HG03066 (cell line): Measurements from ENCODE around the gene TTC38.

Experiments used
- ATAC-seq: cut with Tn5 transposase; IDR thresholded peaks from one replicate; pipeline ENCODE4 v1.9.1; 2021; ENCODE audit warnings: low read depth; ENCODE audit not compliant: unreplicated experiment

Gene TTC38

DNA sequence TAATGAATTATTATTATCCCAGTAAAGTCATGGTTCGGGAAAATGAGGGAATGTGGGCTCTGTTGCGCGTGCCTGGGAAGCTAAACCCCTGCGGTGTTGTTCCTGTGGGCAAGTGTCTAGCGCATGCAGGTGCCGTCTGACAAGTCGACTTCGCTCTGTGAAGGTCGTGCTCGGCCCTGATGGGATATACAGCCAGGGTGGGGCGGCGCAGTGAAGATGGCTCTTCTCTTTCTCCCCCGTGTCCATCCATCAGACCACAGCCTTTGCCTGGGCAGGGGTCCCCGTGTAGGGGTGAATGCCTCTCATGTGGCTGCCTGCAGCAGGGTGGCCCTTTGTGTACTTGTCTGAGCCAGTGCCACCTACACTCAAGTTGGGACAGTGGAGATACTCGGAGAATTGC, 54.9 kb downstream of the TTC38 start:
- no peak for ATAC-seq

DNA sequence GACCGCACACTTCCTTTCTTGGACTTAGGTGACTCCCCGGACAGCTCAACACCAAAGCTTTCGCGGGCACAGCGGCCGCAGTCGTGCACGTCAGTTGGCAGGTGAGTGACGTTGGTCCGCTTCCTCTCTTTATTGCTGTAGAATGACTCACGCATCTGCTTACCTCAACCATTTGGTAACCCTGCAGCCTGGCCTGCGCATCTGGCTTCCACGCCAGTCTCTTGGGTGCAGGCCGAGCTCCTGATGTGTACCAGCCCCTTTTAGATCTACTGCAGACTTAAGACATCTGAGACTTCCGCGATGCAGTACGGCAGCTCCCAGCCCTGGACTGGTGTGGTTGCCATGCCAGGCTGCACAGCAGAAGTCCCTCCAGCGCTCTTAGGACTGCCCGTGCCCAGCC, 55.4 kb downstream of the TTC38 start:
- no peak for ATAC-seq

DNA sequence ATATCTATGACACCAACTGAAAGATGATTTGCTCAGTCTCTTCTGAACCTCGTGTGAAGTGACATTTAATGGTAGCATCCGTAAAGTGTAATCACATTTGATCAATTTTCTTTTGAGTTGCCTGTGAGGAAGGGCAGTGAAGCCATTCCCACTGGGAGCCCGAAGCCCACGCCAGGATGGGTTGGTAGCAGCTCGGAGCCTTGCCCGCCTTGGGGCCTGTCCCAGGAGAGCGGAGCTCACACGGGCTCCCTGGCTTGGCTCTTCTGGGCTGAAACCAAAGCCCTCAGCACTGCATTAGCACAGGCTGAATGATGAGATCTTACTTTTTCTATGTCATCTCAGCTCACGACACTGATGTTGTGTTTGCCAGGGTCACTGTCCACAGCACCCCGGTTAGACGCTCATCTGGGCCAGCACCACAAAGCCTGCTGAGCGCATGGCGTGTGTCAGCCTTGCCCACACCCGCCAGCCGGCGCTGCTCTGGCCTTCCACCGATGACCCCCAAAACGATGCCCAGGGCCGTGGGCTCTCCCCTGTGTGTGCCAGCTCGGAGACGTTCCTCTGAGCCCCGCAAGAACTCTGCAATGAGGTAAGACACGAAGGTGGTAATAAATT, 58.4 kb downstream of the TTC38 start:
- no peak for ATAC-seq

DNA sequence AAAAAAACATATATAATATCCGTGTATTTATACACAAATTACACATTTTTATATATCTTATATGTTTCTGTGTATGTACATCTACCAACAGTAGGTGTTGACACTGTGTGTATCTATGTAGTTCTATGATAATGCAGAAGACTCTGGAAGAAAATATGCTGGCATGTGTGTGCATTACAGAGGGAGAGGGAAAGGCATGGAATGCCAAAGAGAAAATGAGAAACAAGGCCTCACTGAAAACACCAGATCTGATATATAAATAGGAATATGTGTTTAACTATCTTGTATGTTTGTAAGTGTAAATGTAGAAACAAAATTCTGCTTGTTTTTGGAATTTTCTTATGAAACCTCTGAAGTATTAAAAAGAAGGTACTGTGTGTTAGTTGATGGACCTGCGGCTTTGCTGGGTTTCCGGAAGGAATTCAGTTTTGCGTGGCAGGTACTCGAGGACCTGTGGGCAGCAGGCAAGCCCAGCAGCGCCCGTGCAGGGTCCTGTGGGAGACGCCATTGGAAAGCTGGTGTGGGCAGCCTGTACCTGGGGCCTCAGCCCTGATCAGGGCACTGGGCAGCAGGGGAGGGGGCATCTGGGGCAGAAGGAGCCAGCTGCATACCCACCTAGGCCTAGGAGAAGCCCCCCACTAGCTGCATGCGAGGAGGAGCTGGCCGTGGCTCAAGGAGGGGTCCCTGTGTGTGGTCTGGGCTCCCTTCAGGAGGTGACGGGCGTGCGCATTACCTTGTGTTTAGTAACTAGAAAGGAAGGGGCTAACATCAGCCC, 60.1 kb downstream of the TTC38 start:
- ATAC-seq = no peak

- ATAC-seq = no peak
These were observed 61.0 kb downstream of the TTC38 start for GRCh38 chr22:46328797-46329196.

DNA sequence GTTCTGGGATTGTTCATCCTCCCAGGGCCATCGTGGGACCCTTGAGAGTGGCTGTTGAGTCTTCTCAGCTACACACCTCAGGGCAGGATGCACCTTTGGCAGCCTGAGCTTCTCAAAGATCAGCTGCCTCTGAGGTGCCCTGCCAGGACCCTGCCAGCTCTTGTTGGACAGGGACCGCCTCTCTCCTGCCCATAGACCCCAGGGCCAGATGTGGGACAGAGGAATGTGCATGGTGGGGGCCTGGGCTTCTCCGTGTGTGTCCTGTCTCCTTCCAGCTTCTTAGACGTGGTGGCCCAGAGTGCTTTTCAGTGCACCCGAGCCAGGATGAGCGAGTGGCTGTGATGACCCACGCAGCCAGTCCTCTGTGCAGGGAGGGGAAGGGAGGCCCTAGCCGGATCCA, 61.8 kb downstream of the TTC38 start:
- no peak for ATAC-seq

GRCh38 chr22:46330426-46330825, 62.6 kb downstream of the TTC38 start:
- ATAC-seq = no peak

DNA sequence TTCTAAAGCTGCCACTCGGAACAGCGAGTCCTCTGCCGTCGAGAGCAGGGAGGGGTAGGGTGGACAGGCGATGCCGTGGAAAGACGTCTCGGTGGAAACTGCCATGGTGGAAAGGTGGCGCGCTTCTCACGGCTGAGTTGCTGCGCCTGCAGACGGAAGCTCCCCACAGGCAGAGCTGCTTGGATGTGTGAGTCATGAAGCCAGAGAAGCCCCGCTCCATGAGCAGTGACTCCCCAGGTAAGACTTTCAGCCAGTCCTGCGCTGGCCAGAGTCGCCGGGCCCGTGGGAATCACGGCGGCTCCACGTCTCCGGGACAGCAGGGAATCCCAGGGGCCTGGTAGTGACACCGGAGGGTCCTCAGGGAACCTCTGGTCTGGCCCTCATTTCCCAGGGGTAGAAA, 63.7 kb downstream of the TTC38 start:
- no peak for ATAC-seq

- peak; percentile 91 for ATAC-seq
These were observed 67.7 kb downstream of the TTC38 start, which contains the start of gene TRMU for GRCh38 chr22:46335201-46336118. Gene TRMU (plus strand): TSS chr22:46335714. CDS start chr22:46335765, 51 bp downstream.

DNA sequence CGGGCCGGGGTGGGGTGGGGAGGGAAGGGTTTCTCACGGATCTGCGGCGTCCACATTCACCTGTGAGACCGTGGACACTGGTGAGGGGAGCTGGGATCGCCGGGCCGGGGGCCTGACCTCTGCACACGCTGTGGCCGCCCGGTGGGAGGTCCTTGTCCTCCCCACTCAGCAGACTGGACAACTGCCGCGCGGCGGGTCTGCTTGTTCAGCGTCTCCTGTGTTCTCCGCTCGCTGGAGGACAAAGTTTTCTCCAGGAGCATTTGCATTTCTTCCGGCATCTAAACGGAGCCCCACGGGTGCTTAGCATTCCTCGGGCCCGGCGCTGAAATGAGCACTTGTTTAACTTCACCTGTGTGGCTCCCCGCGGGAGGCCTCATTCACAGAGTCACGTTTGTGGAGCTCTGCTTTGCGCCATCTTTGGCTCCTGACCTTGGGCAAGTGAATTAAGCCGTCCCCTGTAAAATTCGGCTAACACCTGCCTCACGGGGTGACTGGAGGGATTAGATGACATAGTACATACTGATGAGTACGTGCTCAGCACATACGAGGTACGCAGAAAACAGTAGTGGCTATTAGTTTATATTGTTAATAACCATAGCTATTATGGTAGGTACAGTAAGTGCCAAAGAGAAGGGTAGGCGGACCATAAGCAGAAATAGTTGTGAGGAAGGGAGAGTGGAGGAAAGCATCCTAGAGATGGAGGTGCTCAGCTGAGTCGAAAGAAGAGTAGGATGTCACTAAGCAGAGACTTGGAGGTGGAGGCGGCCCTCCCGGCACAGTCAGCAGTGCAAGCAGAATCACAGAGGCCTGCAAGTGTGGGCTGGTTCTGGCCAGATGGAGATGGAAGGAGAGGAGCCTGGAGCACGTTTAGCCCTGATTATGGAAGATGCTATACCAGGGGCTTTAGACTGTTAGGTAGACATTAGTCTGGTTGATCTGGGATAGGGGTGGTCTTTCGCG, 68.6 kb downstream of the TTC38 start:
- ATAC-seq = peak; percentile 6

GRCh38 chr22:46337870-46338269, 70.1 kb downstream of the TTC38 start:
- ATAC-seq = no peak

DNA sequence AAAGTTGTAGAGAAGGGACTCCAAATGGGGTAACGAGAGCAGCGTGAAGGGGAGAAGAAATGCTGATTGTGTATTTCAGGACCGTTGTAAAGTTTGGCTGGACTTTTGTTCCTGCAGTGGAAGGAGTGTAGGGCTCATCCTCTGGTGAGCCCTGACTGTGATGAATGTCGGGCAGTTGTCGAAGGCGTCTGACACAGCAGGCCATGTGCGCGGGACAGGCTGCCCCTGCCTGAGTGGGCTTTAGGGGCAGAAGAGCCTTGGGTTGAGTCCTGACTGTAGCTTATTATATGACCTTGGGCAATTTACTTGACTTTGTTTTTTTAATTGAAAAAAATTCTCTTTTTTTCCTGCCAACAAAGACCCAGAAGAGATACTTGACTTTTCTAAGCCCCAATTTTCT, 70.8 kb downstream of the TTC38 start:
- no peak for ATAC-seq

DNA sequence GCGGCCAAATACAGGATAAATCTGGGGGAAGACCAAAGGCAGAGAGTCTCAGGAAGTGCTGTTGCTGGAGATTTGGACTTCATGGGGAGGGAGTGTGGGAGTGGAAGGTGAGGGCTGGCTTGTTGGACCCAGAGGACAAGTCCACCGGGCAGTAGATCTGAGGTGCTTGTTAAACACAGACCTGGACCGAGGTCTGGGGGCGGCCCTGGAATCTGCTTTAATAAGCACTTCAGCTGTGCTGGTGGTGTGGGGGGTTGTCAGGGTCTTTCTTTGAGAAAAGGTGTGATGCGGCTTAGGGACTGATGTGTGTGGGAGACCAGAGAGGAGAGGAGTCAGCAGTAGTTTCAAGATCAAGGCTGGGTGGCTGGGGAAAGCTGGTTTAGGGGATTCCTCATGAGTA, 72.1 kb downstream of the TTC38 start:
- no peak for ATAC-seq

DNA sequence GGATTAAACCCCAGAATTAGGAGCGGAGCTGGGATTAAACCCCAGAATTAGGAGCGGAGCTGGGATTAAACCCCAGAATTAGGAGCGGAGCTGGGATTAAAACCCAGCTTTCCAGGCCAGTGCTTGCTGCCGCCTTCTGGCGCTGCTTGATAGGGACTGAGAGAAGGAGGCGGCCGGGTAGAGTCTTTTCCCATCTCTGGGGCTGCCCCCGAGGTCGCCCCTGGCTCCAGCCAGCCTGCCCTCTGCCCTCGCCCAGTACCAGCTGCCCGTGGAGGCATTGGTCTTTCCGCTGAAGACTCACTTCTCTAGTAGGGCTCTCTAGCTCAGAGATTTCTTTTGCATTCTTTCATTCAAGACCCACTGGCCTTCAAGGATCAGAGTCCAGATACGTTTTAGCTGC, 72.9 kb downstream of the TTC38 start:
- ATAC-seq = no peak
